ENCODE data around the gene DMPK.

- TF ChIP-seq CTCF (IDR thresholded peaks at IDR 0.05; ENCODE audit: poor library complexity, severe bottlenecking), result no peak
- TF ChIP-seq RAD21 (conservative IDR thresholded peaks at IDR 0.05), result no peak
- no peak for TF ChIP-seq SMC3 (conservative IDR thresholded peaks at IDR 0.05; ENCODE audit: poor library complexity)
- no peak for TF ChIP-seq EP300 (conservative IDR thresholded peaks at IDR 0.05; ENCODE audit: poor library complexity, severe bottlenecking)
- TF ChIP-seq TAF1 (IDR thresholded peaks at IDR 0.05; ENCODE audit: low read depth), result no peak
- no peak for TF ChIP-seq EZH2 (IDR thresholded peaks at IDR 0.05; ENCODE audit: borderline replicate concordance, insufficient read depth, low read length, poor library complexity, severe bottlenecking)
Measured at GRCh38 chr19:45765702-45766295, 16.5 kb downstream of the DMPK start.

Data from neural cell (in vitro differentiated cells).